ENCODE measurements around the gene MVP. TPM values are rescaled to one million over a fixed set of nuclear protein-coding genes. Genes with fewer than 3 reads are reported as not detected.

Gene MVP
- total and polyA plus RNA-seq, 4 donors: 150 to 322 (median 253) TPM

DNA sequence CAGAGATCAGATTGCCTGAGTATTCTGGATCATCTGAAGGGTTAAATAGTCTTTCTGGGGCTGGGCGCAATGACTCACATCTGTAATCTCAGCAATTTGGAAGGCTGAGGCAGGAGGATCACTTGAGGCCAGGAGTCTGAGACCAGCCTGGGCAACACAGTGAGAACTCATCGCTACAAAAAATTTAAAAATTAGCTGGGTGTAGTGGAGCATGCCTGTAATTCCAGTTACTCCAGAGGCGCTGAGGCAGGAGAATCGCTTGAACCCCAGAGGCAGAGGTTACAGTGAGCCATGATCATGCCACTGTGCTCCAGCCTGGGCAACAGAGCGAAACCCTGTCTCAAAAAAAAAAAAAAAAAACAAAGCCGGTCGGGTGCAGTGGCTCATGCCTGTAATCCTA lies 15.7 kb downstream of the MVP start:
- no peak for ATAC-seq (ENCODE audit: insufficient read depth, low FRiP score)
- no peaks in the 10 kb centered on the region for H3K9me3 ChIP-seq (ENCODE audit: control insufficient read depth in 4 of 4, insufficient read depth in 3 of 4, low read length in 3 of 4)
- H3K27me3 ChIP-seq (ENCODE audit: control insufficient read depth in 3 of 3, insufficient read depth in 3 of 3, low read length in 2 of 3): peaks cover 0 to 2% (median 0%) of the 10 kb centered on the region in 3 donors
- no peak overlapping the region for H3K4me3 ChIP-seq
- no peak overlapping the region for H3K9ac ChIP-seq (ENCODE audit: insufficient read depth in 1 of 2, low read length in 2 of 2)
- peaks cover 0 to 68% (median 0%) of the 10 kb centered on the region in 4 donors for H3K36me3 ChIP-seq (ENCODE audit: control insufficient read depth in 4 of 4, insufficient read depth in 4 of 4, low read length in 4 of 4)
- TF ChIP-seq, protein P1, sequence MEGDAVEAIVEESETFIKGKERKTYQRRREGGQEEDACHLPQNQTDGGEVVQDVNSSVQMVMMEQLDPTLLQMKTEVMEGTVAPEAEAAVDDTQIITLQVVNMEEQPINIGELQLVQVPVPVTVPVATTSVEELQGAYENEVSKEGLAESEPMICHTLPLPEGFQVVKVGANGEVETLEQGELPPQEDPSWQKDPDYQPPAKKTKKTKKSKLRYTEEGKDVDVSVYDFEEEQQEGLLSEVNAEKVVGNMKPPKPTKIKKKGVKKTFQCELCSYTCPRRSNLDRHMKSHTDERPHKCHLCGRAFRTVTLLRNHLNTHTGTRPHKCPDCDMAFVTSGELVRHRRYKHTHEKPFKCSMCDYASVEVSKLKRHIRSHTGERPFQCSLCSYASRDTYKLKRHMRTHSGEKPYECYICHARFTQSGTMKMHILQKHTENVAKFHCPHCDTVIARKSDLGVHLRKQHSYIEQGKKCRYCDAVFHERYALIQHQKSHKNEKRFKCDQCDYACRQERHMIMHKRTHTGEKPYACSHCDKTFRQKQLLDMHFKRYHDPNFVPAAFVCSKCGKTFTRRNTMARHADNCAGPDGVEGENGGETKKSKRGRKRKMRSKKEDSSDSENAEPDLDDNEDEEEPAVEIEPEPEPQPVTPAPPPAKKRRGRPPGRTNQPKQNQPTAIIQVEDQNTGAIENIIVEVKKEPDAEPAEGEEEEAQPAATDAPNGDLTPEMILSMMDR (IDR thresholded peaks at IDR 0.05; ENCODE audit: control extremely low read depth, extremely low read depth): no peak
- 91 to 97% methylated on average over 7 of the region's 7 CpGs for WGBS, 2 donors
- DNase-seq: no peak
- no peaks in the 10 kb centered on the region for H3K4me1 ChIP-seq (ENCODE audit: control insufficient read depth in 5 of 5, insufficient read depth in 5 of 5, low read length in 5 of 5)
- no peak overlapping the region for H3K27ac ChIP-seq (ENCODE audit: low read depth in 1 of 2, low read length in 1 of 2)

DNA sequence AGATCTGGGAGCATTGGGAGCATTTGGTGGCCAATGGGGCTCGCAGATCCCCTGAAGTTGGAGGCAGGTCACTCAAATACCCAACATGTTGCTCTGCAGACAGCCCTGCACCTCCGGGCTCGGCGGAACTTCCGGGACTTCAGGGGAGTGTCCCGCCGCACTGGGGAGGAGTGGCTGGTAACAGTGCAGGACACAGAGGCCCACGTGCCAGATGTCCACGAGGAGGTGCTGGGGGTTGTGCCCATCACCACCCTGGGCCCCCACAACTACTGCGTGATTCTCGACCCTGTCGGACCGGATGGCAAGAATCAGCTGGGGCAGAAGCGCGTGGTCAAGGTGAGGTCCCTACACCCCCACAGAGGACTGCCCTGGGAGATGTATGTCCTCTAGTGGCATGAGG lies 16.4 kb downstream of the MVP start:
- ATAC-seq (ENCODE audit: insufficient read depth, low FRiP score) (no peak), DNase-seq (no peak)
- Histone ChIP-seq H3K9ac (ENCODE audit: insufficient read depth in 1 of 2, low read length in 2 of 2) (no peak overlapping the region), H3K27ac (ENCODE audit: low read depth in 1 of 2, low read length in 1 of 2) (no peak overlapping the region), H3K9me3 (ENCODE audit: control insufficient read depth in 4 of 4, insufficient read depth in 3 of 4, low read length in 3 of 4) (no peaks in the 10 kb centered on the region), H3K36me3 (ENCODE audit: control insufficient read depth in 4 of 4, insufficient read depth in 4 of 4, low read length in 4 of 4) (peaks cover 0 to 69% (median 1%) of the 10 kb centered on the region in 4 donors), H3K4me3 (no peak overlapping the region), H3K4me1 (ENCODE audit: control insufficient read depth in 5 of 5, insufficient read depth in 5 of 5, low read length in 5 of 5) (no peaks in the 10 kb centered on the region), H3K27me3 (ENCODE audit: control insufficient read depth in 3 of 3, insufficient read depth in 3 of 3, low read length in 2 of 3) (peaks cover 0 to 2% (median 0%) of the 10 kb centered on the region in 3 donors)
- WGBS, 2 donors: 87 to 94% methylated on average over 15 of the region's 15 CpGs
- TF ChIP-seq, protein P1 (IDR thresholded peaks at IDR 0.05; ENCODE audit: control extremely low read depth, extremely low read depth): no peak

DNA sequence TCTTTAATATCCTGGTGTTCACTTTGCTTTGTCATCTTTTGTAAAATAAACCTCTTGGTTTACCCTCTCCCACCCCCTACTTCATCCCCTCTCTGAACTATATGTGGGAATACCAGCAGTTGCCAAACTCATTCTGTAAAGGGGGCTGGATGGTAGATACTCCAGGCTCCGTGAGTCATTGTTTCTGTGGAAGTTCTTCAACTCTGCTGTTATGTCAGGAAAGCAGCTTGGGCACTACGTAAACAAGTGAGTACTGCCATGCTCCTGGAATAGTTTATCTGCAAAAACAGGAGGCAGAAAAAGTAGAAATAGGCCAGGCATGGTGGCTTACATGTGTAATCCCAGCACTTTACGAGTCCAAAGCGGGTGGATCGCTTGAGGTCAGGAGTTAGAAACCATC lies 17.6 kb downstream of the MVP start:
- no peak overlapping the region for H3K9ac ChIP-seq (ENCODE audit: insufficient read depth in 1 of 2, low read length in 2 of 2)
- no peaks in the 10 kb centered on the region for H3K9me3 ChIP-seq (ENCODE audit: control insufficient read depth in 4 of 4, insufficient read depth in 3 of 4, low read length in 3 of 4)
- H3K36me3 ChIP-seq (ENCODE audit: control insufficient read depth in 4 of 4, insufficient read depth in 4 of 4, low read length in 4 of 4): peaks cover 0 to 74% (median 2%) of the 10 kb centered on the region in 4 donors
- no peak overlapping the region for H3K4me3 ChIP-seq
- 94 to 95% methylated on average over 5 of the region's 5 CpGs for WGBS, 2 donors
- H3K4me1 ChIP-seq (ENCODE audit: control insufficient read depth in 5 of 5, insufficient read depth in 5 of 5, low read length in 5 of 5): no peaks in the 10 kb centered on the region
- TF ChIP-seq, protein P1 (IDR thresholded peaks at IDR 0.05; ENCODE audit: control extremely low read depth, extremely low read depth): no peak
- peaks cover 0 to 2% (median 0%) of the 10 kb centered on the region in 3 donors for H3K27me3 ChIP-seq (ENCODE audit: control insufficient read depth in 3 of 3, insufficient read depth in 3 of 3, low read length in 2 of 3)
- no peak overlapping the region for H3K27ac ChIP-seq (ENCODE audit: low read depth in 1 of 2, low read length in 1 of 2)
- ATAC-seq (ENCODE audit: insufficient read depth, low FRiP score) (no peak), DNase-seq (no peak)

DNA sequence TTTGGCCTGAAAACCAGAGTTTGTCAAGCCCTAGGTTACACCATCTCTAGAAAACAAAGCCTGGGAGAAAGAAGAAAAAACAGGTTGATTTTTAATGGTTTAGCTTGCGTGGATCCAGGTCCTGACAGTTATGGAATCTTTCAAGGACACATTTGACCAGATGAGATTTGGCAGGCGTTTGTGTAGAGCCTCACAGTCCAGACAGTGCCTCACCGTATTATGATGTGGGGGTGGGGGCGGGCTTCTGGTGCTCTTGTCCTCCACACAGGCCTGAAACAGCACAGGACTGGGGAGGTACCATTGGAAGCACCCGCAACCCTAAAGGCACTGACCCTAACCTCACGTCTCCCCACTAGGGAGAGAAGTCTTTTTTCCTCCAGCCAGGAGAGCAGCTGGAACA lies 19.6 kb downstream of the MVP start:
- TF ChIP-seq, protein P1 (IDR thresholded peaks at IDR 0.05; ENCODE audit: control extremely low read depth, extremely low read depth): no peak
- no peak overlapping the region for H3K4me3 ChIP-seq
- no peak overlapping the region for H3K9ac ChIP-seq (ENCODE audit: insufficient read depth in 1 of 2, low read length in 2 of 2)
- peaks cover 0 to 2% (median 0%) of the 10 kb centered on the region in 3 donors for H3K27me3 ChIP-seq (ENCODE audit: control insufficient read depth in 3 of 3, insufficient read depth in 3 of 3, low read length in 2 of 3)
- peaks cover 0 to 3% (median 0%) of the 10 kb centered on the region in 5 donors for H3K4me1 ChIP-seq (ENCODE audit: control insufficient read depth in 5 of 5, insufficient read depth in 5 of 5, low read length in 5 of 5)
- H3K36me3 ChIP-seq (ENCODE audit: control insufficient read depth in 4 of 4, insufficient read depth in 4 of 4, low read length in 4 of 4): peaks cover 0 to 75% (median 2%) of the 10 kb centered on the region in 4 donors
- H3K9me3 ChIP-seq (ENCODE audit: control insufficient read depth in 4 of 4, insufficient read depth in 3 of 4, low read length in 3 of 4): no peaks in the 10 kb centered on the region
- DNase-seq (no peak), ATAC-seq (ENCODE audit: insufficient read depth, low FRiP score) (no peak)
- no peak overlapping the region for H3K27ac ChIP-seq (ENCODE audit: low read depth in 1 of 2, low read length in 1 of 2)
- 92 to 96% methylated on average over 6 of the region's 6 CpGs for WGBS, 2 donors
